Nasal cavity respiratory epithelium epithelial cell of viscerocranial mucosa (primary cell): ENCODE results near the gene CDK9. TPM values are rescaled to one million over a fixed set of nuclear protein-coding genes. Genes with fewer than 3 reads are reported as not detected.

Experiments
- total RNA-seq: library from RNA; depleted of rRNA; stranded (reverse); fragments of >200 nt; gene quantifications from 2 replicates; pipeline ENCODE4 v1.2.3, GENCODE V29; 2014

Gene CDK9
- 74.5 and 80.0 TPM in 2 replicates for total RNA-seq

DNA sequence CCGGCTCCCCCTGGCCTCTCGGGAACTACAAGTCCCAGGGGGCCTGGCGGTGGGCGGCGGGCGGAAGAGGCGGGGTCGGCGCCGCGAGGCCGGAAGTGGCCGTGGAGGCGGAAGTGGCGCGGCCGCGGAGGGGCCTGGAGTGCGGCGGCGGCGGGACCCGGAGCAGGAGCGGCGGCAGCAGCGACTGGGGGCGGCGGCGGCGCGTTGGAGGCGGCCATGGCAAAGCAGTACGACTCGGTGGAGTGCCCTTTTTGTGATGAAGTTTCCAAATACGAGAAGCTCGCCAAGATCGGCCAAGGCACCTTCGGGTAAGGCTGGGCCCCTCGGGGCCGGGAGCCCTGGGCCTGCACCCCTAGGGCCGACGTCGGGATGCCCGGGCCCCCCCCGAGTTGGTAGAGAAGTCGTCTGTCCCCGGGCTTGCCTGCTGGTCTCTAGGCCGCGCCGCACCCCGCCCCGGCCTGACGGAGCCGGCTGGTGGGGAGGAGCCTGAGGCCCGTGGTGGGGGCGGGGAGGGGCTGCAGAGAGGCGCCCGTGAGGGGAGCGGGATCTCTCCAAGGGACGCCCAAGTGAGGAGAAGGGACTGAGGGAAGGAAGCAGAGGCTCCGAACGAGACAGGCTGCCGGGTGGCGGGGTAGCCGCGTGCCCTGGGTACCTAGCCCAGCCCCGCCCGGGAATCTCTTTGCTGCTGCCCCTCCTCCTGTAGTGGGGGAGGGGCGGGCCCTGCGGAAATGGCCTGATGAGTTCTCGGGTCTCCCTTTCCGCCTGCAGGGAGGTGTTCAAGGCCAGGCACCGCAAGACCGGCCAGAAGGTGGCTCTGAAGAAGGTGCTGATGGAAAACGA lies at the start of gene CDK9:
TSS of gene CDK9 (plus strand) at position 102 of the 840 bp plus-strand sequence. CDS start at position 217, 115 bp downstream.

GRCh38 chr9:127778280-127779135 lies 7.3 kb upstream of the CDK9 start, which contains the start of gene SH2D3C:
Gene SH2D3C, minus strand, starts transcription at chr9:127778666. Its CDS starts 39 bp downstream, at chr9:127778627.

GRCh38 chr9:127802576-127803443 lies 17.0 kb downstream of the CDK9 start, which contains the start of gene FPGS:
Gene FPGS, plus strand, starts transcription at chr9:127802882. Its CDS starts 43 bp downstream, at chr9:127802925.

Other genes starting within 250 kb of the CDK9 start
- 10.9 and 18.9 TPM in 2 replicates for gene STXBP1, start 173.8 kb upstream of the CDK9 start, total RNA-seq
- gene CFAP157, start 79.0 kb upstream of the CDK9 start, total RNA-seq, result 0.07 TPM in 1 of 2 replicates, not detected in the other
- gene PTRH1, start 70.4 kb upstream of the CDK9 start, total RNA-seq, result 16.0 and 24.9 TPM in 2 replicates
- not detected in 2 replicates for gene TTC16, start 70.0 kb upstream of the CDK9 start, total RNA-seq
- gene TOR2A, start 50.7 kb upstream of the CDK9 start, total RNA-seq, result 2.7 and 7.3 TPM in 2 replicates
- under 0.01 and 0.07 TPM in 2 replicates for gene SH2D3C, start 7.4 kb upstream of the CDK9 start, total RNA-seq
- 42.7 and 60.6 TPM in 2 replicates for gene FPGS, start 16.8 kb downstream of the CDK9 start, total RNA-seq
- gene ENG, start 68.6 kb downstream of the CDK9 start, total RNA-seq, result 0.34 and 2.3 TPM in 2 replicates
- 20.5 and 33.5 TPM in 2 replicates for gene AK1, start 91.6 kb downstream of the CDK9 start, total RNA-seq
- gene ST6GALNAC6, start 113.6 kb downstream of the CDK9 start, total RNA-seq, result 14.0 and 21.5 TPM in 2 replicates
- gene ST6GALNAC4, start 131.0 kb downstream of the CDK9 start, total RNA-seq, result 25.3 and 42.9 TPM in 2 replicates
- gene PIP5KL1, start 144.7 kb downstream of the CDK9 start, total RNA-seq, result 4.1 and 4.3 TPM in 2 replicates
- gene DPM2, start 151.8 kb downstream of the CDK9 start, total RNA-seq, result 13.7 and 16.2 TPM in 2 replicates
- 9.9 and 93.0 TPM in 2 replicates for gene EEIG1, start 195.0 kb downstream of the CDK9 start, total RNA-seq